H9 (cell line): ENCODE results near the gene ARL4C. TPM values are rescaled to one million over a fixed set of nuclear protein-coding genes. Genes with fewer than 3 reads are reported as not detected.

Source experiments
- DNase-seq: peaks from one replicate; pipeline ENCODE4 v3.0.0-alpha.2; 2017
- H2AFZ ChIP-seq: one replicate; pipeline ENCODE4 v1.6.1; 2013; ENCODE audit warnings: mild to moderate bottlenecking, low read length, control low read depth, moderate library complexity
- H2AK5ac ChIP-seq: 2 replicates; pipeline ENCODE4 v1.6.1; 2013; ENCODE audit warnings: low read length, control low read depth, mixed read lengths; ENCODE audit not compliant: insufficient read length
- H2BK120ac ChIP-seq: one replicate; pipeline ENCODE4 v1.6.1; 2013; ENCODE audit warnings: low read depth, mild to moderate bottlenecking, low read length, control low read depth, inconsistent platforms; ENCODE audit not compliant: poor library complexity, severe bottlenecking
- H2BK12ac ChIP-seq: 2 replicates; pipeline ENCODE4 v1.6.1; 2013; ENCODE audit warnings: low read length, control low read depth, mixed read lengths, low read depth; ENCODE audit not compliant: insufficient read length
- H2BK15ac ChIP-seq: 2 replicates; pipeline ENCODE4 v1.6.1; 2013; ENCODE audit warnings: low read depth, low read length, control low read depth
- H2BK20ac ChIP-seq: one replicate; pipeline ENCODE4 v1.6.1; 2013; ENCODE audit warnings: low read depth, mild to moderate bottlenecking, low read length, control low read depth, inconsistent platforms; ENCODE audit not compliant: poor library complexity, severe bottlenecking
- H2BK5ac ChIP-seq: 2 replicates; pipeline ENCODE4 v1.6.1; 2013; ENCODE audit warnings: low read length, control low read depth, mixed read lengths; ENCODE audit not compliant: insufficient read length
- H3K14ac ChIP-seq: 2 replicates; pipeline ENCODE4 v1.6.1; 2013; ENCODE audit warnings: low read length, control low read depth; ENCODE audit not compliant: insufficient read depth
- H3K18ac ChIP-seq: 2 replicates; pipeline ENCODE4 v1.6.1; 2013; ENCODE audit warnings: low read depth, mild to moderate bottlenecking, mixed read lengths, low read length, control low read depth; ENCODE audit not compliant: insufficient read length
- H3K23ac ChIP-seq: 2 replicates; pipeline ENCODE4 v1.6.1; 2013; ENCODE audit warnings: low read length, control low read depth, mixed read lengths, low read depth; ENCODE audit not compliant: insufficient read length
- H3K23me2 ChIP-seq: 2 replicates; pipeline ENCODE4 v1.6.1; 2013; ENCODE audit warnings: low read depth, mild to moderate bottlenecking, mixed read lengths, low read length, control low read depth; ENCODE audit not compliant: insufficient read length, poor library complexity, severe bottlenecking
- H3K27ac ChIP-seq: 2 replicates; pipeline ENCODE4 v1.5.1; 2013; ENCODE audit warnings: low read length, control low read depth, mixed read lengths, low read depth; ENCODE audit not compliant: insufficient read length
- H3K27me3 ChIP-seq: 2 replicates; pipeline ENCODE4 v1.6.1; 2013; ENCODE audit warnings: low read length, control low read depth, inconsistent platforms; ENCODE audit not compliant: insufficient read depth
- H3K4ac ChIP-seq: 2 replicates; pipeline ENCODE4 v1.6.1; 2013; ENCODE audit warnings: low read depth, mild to moderate bottlenecking, control low read depth, inconsistent platforms, low read length, moderate library complexity
- H3K4me1 ChIP-seq: 2 replicates; pipeline ENCODE4 v1.6.1; 2013; ENCODE audit warnings: low read length, control low read depth, inconsistent platforms; ENCODE audit not compliant: insufficient read depth
- H3K4me2 ChIP-seq: 2 replicates; pipeline ENCODE4 v1.6.1; 2013; ENCODE audit warnings: low read length, control low read depth, mixed read lengths; ENCODE audit not compliant: insufficient read length, insufficient read depth
- H3K56ac ChIP-seq: 2 replicates; pipeline ENCODE4 v1.6.1; 2013; ENCODE audit warnings: low read depth, mild to moderate bottlenecking, mixed read lengths, low read length, control low read depth; ENCODE audit not compliant: insufficient read length
- H3K79me1 ChIP-seq: 2 replicates; pipeline ENCODE4 v1.6.1; 2013; ENCODE audit warnings: low read depth, mild to moderate bottlenecking, moderate library complexity, low read length, control low read depth, inconsistent platforms; ENCODE audit not compliant: insufficient read depth, poor library complexity, severe bottlenecking
- H3K79me2 ChIP-seq: 2 replicates; pipeline ENCODE4 v1.6.1; 2013; ENCODE audit warnings: low read length, control low read depth, inconsistent platforms; ENCODE audit not compliant: insufficient read depth
- H3K9ac ChIP-seq: 2 replicates; pipeline ENCODE4 v1.6.1; 2013; ENCODE audit warnings: low read length, control low read depth, mixed read lengths; ENCODE audit not compliant: insufficient read length; ENCODE audit errors: extremely low read depth
- H3K9me3 ChIP-seq: one replicate; pipeline ENCODE4 v1.6.1; 2013; ENCODE audit warnings: low read depth, low read length, inconsistent platforms; ENCODE audit not compliant: control insufficient read depth
- H3T11ph ChIP-seq: one replicate; pipeline ENCODE4 v1.6.1; 2013; ENCODE audit warnings: mild to moderate bottlenecking, low read length, control low read depth, inconsistent platforms
- H4K20me1 ChIP-seq: one replicate; pipeline ENCODE4 v1.6.1; 2013; ENCODE audit not compliant: control insufficient read depth, insufficient read length, insufficient read depth
- H4K5ac ChIP-seq: 2 replicates; pipeline ENCODE4 v1.6.1; 2013; ENCODE audit warnings: low read depth, mild to moderate bottlenecking, mixed read lengths, low read length, control low read depth; ENCODE audit not compliant: insufficient read length
- H4K8ac ChIP-seq: replicated peaks from 2 replicates; pipeline ENCODE4 v1.6.1; 2013; ENCODE audit warnings: low read length, control low read depth, mixed read lengths, low read depth; ENCODE audit not compliant: insufficient read length
- H4K91ac ChIP-seq: 2 replicates; pipeline ENCODE4 v1.6.1; 2013; ENCODE audit warnings: low read depth, mild to moderate bottlenecking, moderate library complexity, mixed read lengths, low read length, control low read depth; ENCODE audit not compliant: insufficient read length
- H3K27ac Mint-ChIP-seq, 3 experiments: 2 replicates in 2 of 3; 3 replicates in 1 of 3; pipeline ENCODE4 v1.8.0; 2020 to 2021; ENCODE audit warnings: mixed read lengths in 3 of 3, mild to moderate bottlenecking in 1 of 3, moderate library complexity in 1 of 3
- H3K27me3 Mint-ChIP-seq: 2 replicates; pipeline ENCODE4 v1.8.0; 2021; ENCODE audit warnings: low read depth, mild to moderate bottlenecking, moderate library complexity, mixed read lengths
- H3K36me3 Mint-ChIP-seq, 3 experiments: 2 replicates in 2 of 3; 3 replicates in 1 of 3; pipeline ENCODE4 v1.8.0; 2020 to 2021; ENCODE audit warnings: low read depth in 3 of 3, mixed read lengths in 3 of 3; ENCODE audit not compliant: insufficient read depth in 1 of 3
- H3K4me1 Mint-ChIP-seq, 2 experiments: 2 replicates each; pipeline ENCODE4 v1.8.0; 2020; ENCODE audit warnings: mixed read lengths in 2 of 2
- H3K4me3 Mint-ChIP-seq, 2 experiments: 2 replicates in 1 of 2; 3 replicates in 1 of 2; pipeline ENCODE4 v1.8.0; 2020 to 2021; ENCODE audit warnings: mild to moderate bottlenecking in 2 of 2, mixed read lengths in 2 of 2, moderate library complexity in 1 of 2
- H3K9me3 Mint-ChIP-seq, 2 experiments: 2 replicates in 1 of 2; 3 replicates in 1 of 2; pipeline ENCODE4 v1.8.0; 2020; ENCODE audit warnings: mild to moderate bottlenecking in 2 of 2, mixed read lengths in 2 of 2, moderate library complexity in 1 of 2
- WGBS: extraction: QIAGEN DNeasy Blood & Tissue Kit; methylation state at CpG from one replicate; pipeline ENCODE4 v1.1.7; 2013; ENCODE audit warnings: missing lambda C conversion rate, low lambda C conversion rate, mixed read lengths; ENCODE audit not compliant: insufficient read length; ENCODE audit errors: extremely low coverage; 5-methylcytosine and 5-hydroxymethylcytosine counted together
- total RNA-seq: library from RNA; stranded (reverse); gene quantifications from 2 replicates; pipeline ENCODE4 v1.2.1, GENCODE V29; 2021
- TF ChIP-seq, protein P1 (sequence below): fragments of 200-600 bp; sonication (generic); conservative IDR thresholded peaks from 3 replicates; pipeline ENCODE4 v1.8.0; 2021; ENCODE audit warnings: antibody characterized with exemption, mild to moderate bottlenecking

Gene ARL4C
- total RNA-seq, 1 experiment from 2014 or later, result 12.0 TPM

DNA sequence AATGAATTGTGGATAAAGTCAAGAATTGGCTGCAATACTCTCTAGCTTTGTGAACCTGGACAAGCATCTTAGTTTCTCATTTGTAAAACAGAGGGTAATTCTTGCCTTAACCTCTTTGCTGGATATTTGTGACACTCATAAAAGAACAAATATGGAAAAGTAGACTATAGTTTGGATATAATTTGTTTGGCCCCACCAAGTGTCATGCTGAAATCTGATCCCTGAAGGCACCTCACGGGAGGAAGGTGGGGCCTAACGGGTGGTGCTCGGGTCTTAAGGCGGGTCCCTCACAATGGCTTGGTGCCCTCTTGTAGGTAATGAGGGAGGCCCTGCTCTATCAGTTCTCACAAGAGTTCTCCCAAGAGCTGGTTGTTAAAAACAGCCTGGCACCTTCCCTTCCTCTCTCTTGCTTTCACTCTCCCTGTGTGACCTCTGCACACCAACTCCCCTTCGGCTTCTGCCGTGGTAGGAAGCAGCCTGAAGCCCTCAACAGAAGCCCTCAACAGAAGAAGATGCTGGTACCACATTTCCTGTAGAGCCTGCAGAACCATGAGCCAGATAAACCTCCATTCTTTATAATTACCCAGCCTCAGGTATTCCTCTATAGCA, 37.4 kb downstream of the ARL4C start:
- Mint-ChIP-seq H3K36me3 (peaks cover 0 to 17% (median 4%) of the 10 kb centered on the region in 3 experiments; a peak in 4 of 7 replicates), H3K4me3 (no peak overlapping the region), H3K9me3 (peaks cover 12 to 13% of the 10 kb centered on the region in 2 experiments), H3K27ac (no peak overlapping the region; a peak in 1 of 7 replicates), H3K27me3 (peaks cover 9% of the 10 kb centered on the region), H3K4me1 (peaks cover 10 to 13% of the 10 kb centered on the region in 2 experiments)
- DNase-seq, result no peak
- H2BK12ac ChIP-seq, result no peak overlapping the region
- H2AK5ac ChIP-seq, result no peak overlapping the region
- H2BK120ac ChIP-seq, result no peak overlapping the region
- no peak overlapping the region for H3K27ac ChIP-seq
- H4K8ac ChIP-seq, result no peak overlapping the region
- no peaks in the 10 kb centered on the region for H3K27me3 ChIP-seq
- H3K9ac ChIP-seq, result no peak overlapping the region
- no peak overlapping the region for H2BK20ac ChIP-seq
- no peaks in the 10 kb centered on the region for H3K4me1 ChIP-seq
- H4K5ac ChIP-seq, result no peak overlapping the region
- H2AFZ ChIP-seq, result no peak overlapping the region
- H3K23me2 ChIP-seq, result no peaks in the 10 kb centered on the region
- H3K4ac ChIP-seq, result no peak overlapping the region
- no peak overlapping the region for H3K23ac ChIP-seq
- H3T11ph ChIP-seq, result no peak overlapping the region
- H2BK15ac ChIP-seq, result no peak overlapping the region
- no peak overlapping the region for H3K4me2 ChIP-seq
- H2BK5ac ChIP-seq, result no peak overlapping the region
- H3K9me3 ChIP-seq, result no peaks in the 10 kb centered on the region
- H4K20me1 ChIP-seq, result no peaks in the 10 kb centered on the region
- no peak overlapping the region for H3K56ac ChIP-seq
- no peak overlapping the region for H3K14ac ChIP-seq
- TF ChIP-seq, protein P1, sequence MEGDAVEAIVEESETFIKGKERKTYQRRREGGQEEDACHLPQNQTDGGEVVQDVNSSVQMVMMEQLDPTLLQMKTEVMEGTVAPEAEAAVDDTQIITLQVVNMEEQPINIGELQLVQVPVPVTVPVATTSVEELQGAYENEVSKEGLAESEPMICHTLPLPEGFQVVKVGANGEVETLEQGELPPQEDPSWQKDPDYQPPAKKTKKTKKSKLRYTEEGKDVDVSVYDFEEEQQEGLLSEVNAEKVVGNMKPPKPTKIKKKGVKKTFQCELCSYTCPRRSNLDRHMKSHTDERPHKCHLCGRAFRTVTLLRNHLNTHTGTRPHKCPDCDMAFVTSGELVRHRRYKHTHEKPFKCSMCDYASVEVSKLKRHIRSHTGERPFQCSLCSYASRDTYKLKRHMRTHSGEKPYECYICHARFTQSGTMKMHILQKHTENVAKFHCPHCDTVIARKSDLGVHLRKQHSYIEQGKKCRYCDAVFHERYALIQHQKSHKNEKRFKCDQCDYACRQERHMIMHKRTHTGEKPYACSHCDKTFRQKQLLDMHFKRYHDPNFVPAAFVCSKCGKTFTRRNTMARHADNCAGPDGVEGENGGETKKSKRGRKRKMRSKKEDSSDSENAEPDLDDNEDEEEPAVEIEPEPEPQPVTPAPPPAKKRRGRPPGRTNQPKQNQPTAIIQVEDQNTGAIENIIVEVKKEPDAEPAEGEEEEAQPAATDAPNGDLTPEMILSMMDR, result no peak
- no peak overlapping the region for H3K18ac ChIP-seq
- no peak overlapping the region for H4K91ac ChIP-seq
- H3K79me1 ChIP-seq, result no peaks in the 10 kb centered on the region
- WGBS, result no CpG with 5 or more reads among the region's 6 CpGs
- no peaks in the 10 kb centered on the region; the same call in 1 of the 2 replicates for H3K79me2 ChIP-seq
